GM12891 (cell line): ENCODE results near the gene FANK1.
A peak's percentile ranks its signal among the peaks of the same experiment; 100 is the strongest.

ENCODE experiments used
- DNase-seq: peaks from one replicate; pipeline ENCODE4 v3.0.0; 2011; ENCODE audit warnings: low spot score; ENCODE audit not compliant: insufficient read length
- FAIRE-seq: peaks from 2 replicates; lab custom pipeline; 2011; peaks lifted over from hg19 to GRCh38; lab: Jason Lieb, UNC
- PAX5 ChIP-seq: IDR thresholded peaks from 2 replicates; pipeline ENCODE4 v1.6.1; 2011; ENCODE audit warnings: low read length, moderate library complexity, mild to moderate bottlenecking; ENCODE audit not compliant: insufficient read depth, severe bottlenecking
- POLR2A ChIP-seq: IDR thresholded peaks from 2 replicates; pipeline ENCODE4 v1.6.1; 2011; ENCODE audit warnings: low read depth, low read length, control low read depth
- POLR2AphosphoS5 ChIP-seq: IDR thresholded peaks from 2 replicates; pipeline ENCODE4 v1.6.1; 2011; ENCODE audit warnings: low read depth, low read length, control low read depth
- POU2F2 ChIP-seq: IDR thresholded peaks from 2 replicates; pipeline ENCODE4 v1.6.1; 2011; ENCODE audit warnings: low read depth, mild to moderate bottlenecking, control low read depth, low read length, moderate library complexity
- SPI1 ChIP-seq: IDR thresholded peaks from 2 replicates; pipeline ENCODE4 v1.6.1; 2011; ENCODE audit warnings: low read depth, low read length, control low read depth
- TAF1 ChIP-seq: IDR thresholded peaks from 2 replicates; pipeline ENCODE4 v1.6.1; 2011; ENCODE audit warnings: low read depth, low read length, control low read depth

FANK1 gene

GRCh38 chr10:126027692-126028091, 131.3 kb downstream of the FANK1 start:
- no peak for TF ChIP-seq POLR2AphosphoS5
- TF ChIP-seq PAX5 = no peak
- no peak for TF ChIP-seq SPI1
- TF ChIP-seq POLR2A = no peak
- no peak for TF ChIP-seq POU2F2
- no peak for TF ChIP-seq TAF1
- FAIRE-seq (no peak), DNase-seq (no peak)

GRCh38 chr10:126029999-126030398, 133.6 kb downstream of the FANK1 start:
- no peak for TF ChIP-seq TAF1
- FAIRE-seq (no peak), DNase-seq (no peak)

DNA sequence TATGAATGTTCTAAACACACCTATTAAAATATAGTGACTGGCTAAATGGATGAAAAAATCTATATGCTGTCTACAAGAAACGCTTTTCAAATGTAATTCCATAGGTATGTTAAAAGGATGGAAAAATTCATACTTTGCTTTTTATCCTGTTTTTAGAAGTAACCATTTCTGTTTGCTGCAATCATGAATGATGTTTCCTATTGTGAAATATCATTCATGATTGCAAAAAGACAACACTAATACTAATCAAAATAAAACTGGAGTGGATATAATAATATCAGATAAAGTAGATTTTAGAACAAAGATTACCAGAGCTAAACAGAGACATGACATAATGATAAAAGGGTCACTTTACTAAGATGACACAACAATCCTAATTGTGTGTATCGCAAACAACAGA, 138.2 kb downstream of the FANK1 start:
- FAIRE-seq (no peak), DNase-seq (no peak)
- no peak for TF ChIP-seq TAF1
- no peak for TF ChIP-seq POU2F2
- TF ChIP-seq POLR2A = no peak
- TF ChIP-seq POLR2AphosphoS5 = no peak
- TF ChIP-seq SPI1 = no peak
- no peak for TF ChIP-seq PAX5

- no peak for DNase-seq
- no peak for FAIRE-seq
- no peak for TF ChIP-seq POU2F2
- TF ChIP-seq SPI1 = 0 out of 2 replicates have a peak, but pooled peaks have one; percentile 1
- TF ChIP-seq POLR2AphosphoS5 = no peak
Observed at GRCh38 chr10:126036515-126036914, 140.2 kb downstream of the FANK1 start.

- FAIRE-seq = no peak
- TF ChIP-seq TAF1 = no peak
- no peak for TF ChIP-seq POLR2AphosphoS5
- no peak for TF ChIP-seq PAX5
- no peak for TF ChIP-seq SPI1
- TF ChIP-seq POU2F2 = no peak
- no peak for TF ChIP-seq POLR2A
- DNase-seq = no peak
Observed at GRCh38 chr10:126037946-126038345, 141.6 kb downstream of the FANK1 start.

GRCh38 chr10:126041117-126041516, 144.8 kb downstream of the FANK1 start:
- DNase-seq (no peak), FAIRE-seq (no peak)
- TF ChIP-seq SPI1 (no peak), POLR2A (no peak), POLR2AphosphoS5 (no peak), POU2F2 (no peak), TAF1 (no peak), PAX5 (no peak)

GRCh38 chr10:126041804-126042231, 145.5 kb downstream of the FANK1 start:
- DNase-seq = peak; percentile 80
- peak; percentile 100 for FAIRE-seq
- TF ChIP-seq PAX5 (peak; percentile 61), POLR2A (0 out of 2 replicates have a peak, but pooled peaks have one; percentile 42), SPI1 (peak; percentile 83), POLR2AphosphoS5 (no peak), TAF1 (no peak), POU2F2 (peak; percentile 74; the same call in 1 of the 2 replicates)

DNA sequence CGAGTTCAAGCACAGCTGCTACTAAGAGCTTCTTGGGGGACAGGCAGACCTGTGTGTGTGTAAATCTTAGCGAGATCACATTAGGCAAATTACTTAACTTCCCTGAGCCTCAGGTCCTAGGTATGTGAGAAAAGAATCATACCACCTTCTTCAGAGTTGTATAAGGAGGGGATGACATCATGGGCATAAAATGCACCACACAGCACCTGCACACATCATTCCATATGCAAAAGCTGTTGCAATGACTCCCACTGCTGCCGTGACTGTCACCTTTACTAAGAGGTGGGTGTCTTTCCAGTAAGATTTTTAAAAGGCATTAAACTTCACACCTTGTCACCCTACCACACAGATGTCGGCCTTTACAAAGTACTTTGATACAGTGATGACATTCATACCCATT, 146.0 kb downstream of the FANK1 start:
- no peak for FAIRE-seq

GRCh38 chr10:126042906-126043305, 146.5 kb downstream of the FANK1 start:
- no peak for TF ChIP-seq POLR2AphosphoS5
- TF ChIP-seq POU2F2 = no peak
- TF ChIP-seq TAF1 = no peak
- no peak for TF ChIP-seq PAX5
- TF ChIP-seq POLR2A = no peak
- no peak for TF ChIP-seq SPI1
- DNase-seq = no peak
- no peak for FAIRE-seq

More for the DNA sequence above, 146.0 kb downstream of the FANK1 start:
- no peak for TF ChIP-seq POU2F2
- TF ChIP-seq POLR2AphosphoS5 = no peak
- TF ChIP-seq PAX5 = no peak
- no peak for TF ChIP-seq SPI1
- TF ChIP-seq TAF1 = no peak
- no peak for TF ChIP-seq POLR2A
- no peak for DNase-seq

DNA sequence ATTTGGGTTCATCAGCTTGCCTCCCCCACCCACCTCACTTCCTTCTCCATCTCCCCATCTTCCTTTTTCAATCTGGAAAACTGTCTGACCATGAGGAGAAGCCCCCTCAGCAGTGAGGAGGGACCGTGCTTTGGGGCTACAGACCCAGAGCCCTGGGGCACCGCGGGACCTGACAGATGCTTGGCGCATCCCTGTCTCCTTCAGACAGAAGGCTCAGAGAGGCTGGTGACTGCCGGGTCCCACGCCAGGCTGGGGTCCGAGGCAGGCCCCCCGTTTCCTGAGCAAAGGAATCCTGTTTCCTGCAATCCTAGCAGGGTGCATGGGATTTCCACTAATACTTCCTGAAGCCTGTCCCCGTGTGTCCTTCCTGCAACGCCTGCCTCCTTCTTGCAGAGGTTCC, 147.0 kb downstream of the FANK1 start:
- no peak for DNase-seq
- no peak for TF ChIP-seq POU2F2
- TF ChIP-seq TAF1 = no peak
- no peak for TF ChIP-seq POLR2AphosphoS5
- no peak for TF ChIP-seq POLR2A
- no peak for TF ChIP-seq SPI1
- TF ChIP-seq PAX5 = no peak
- no peak for FAIRE-seq

- TF ChIP-seq POU2F2 (no peak), POLR2AphosphoS5 (no peak), POLR2A (no peak), SPI1 (no peak), TAF1 (no peak), PAX5 (no peak)
- FAIRE-seq (no peak), DNase-seq (no peak)
Observed at GRCh38 chr10:126045861-126046260, 149.5 kb downstream of the FANK1 start.
